Hepatic stellate cell (primary cell): ENCODE measurements around the gene CTNNA1.
"Not testable (repeated sequence)": the region's sequence is repeated elsewhere in the genome, so short reads cannot be mapped to it uniquely, and the experiment has no call there.

Source experiments
- DNase-seq: peaks from one replicate; pipeline ENCODE4 v3.0.0; 2011; ENCODE audit warnings: low spot score

CTNNA1 gene

GRCh38 chr5:138757061-138757776 is 4.0 kb downstream of the CTNNA1 start:
- DNase-seq: no peak

GRCh38 chr5:138760448-138761110 is 7.4 kb downstream of the CTNNA1 start:
- no peak for DNase-seq

GRCh38 chr5:138761115-138761514 is 7.9 kb downstream of the CTNNA1 start:
- not testable (repeated sequence) for DNase-seq

- DNase-seq: not testable (repeated sequence)
Observed at GRCh38 chr5:138761670-138762069, 8.4 kb downstream of the CTNNA1 start.

- no peak for DNase-seq
Observed at GRCh38 chr5:138762110-138762509, 8.9 kb downstream of the CTNNA1 start.

- no peak for DNase-seq
Observed at GRCh38 chr5:138763037-138763778, 10.0 kb downstream of the CTNNA1 start.

- no peak for DNase-seq
Observed at GRCh38 chr5:138770291-138770690, 17.1 kb downstream of the CTNNA1 start.

- no peak for DNase-seq
Observed at GRCh38 chr5:138770977-138771376, 17.8 kb downstream of the CTNNA1 start.

GRCh38 chr5:138772986-138773594 is 19.9 kb downstream of the CTNNA1 start:
- no peak for DNase-seq

- DNase-seq: not testable (repeated sequence)
Observed at GRCh38 chr5:138773624-138774023, 20.4 kb downstream of the CTNNA1 start.

- DNase-seq: no peak
Observed at GRCh38 chr5:138775034-138775433, 21.8 kb downstream of the CTNNA1 start.

- no peak for DNase-seq
Observed at GRCh38 chr5:138778234-138778633, 25.0 kb downstream of the CTNNA1 start.

- DNase-seq: no peak
Observed at GRCh38 chr5:138783976-138784375, 30.8 kb downstream of the CTNNA1 start.

- DNase-seq: no peak
Observed at GRCh38 chr5:138784590-138784989, 31.4 kb downstream of the CTNNA1 start.

- DNase-seq: peak; percentile 47
Observed at GRCh38 chr5:138789771-138790242, 36.6 kb downstream of the CTNNA1 start.

- DNase-seq: peak; percentile 18
Observed at GRCh38 chr5:138790684-138791083, 37.5 kb downstream of the CTNNA1 start.

- DNase-seq: no peak
Observed at GRCh38 chr5:138792195-138792790, 39.1 kb downstream of the CTNNA1 start.

- DNase-seq: no peak
Observed at GRCh38 chr5:138793575-138793974, 40.4 kb downstream of the CTNNA1 start.

- no peak for DNase-seq
Observed at GRCh38 chr5:138803285-138803684, 50.1 kb downstream of the CTNNA1 start.

GRCh38 chr5:138803935-138804334 is 50.7 kb downstream of the CTNNA1 start:
- DNase-seq: no peak

- no peak for DNase-seq
Observed at GRCh38 chr5:138805096-138805495, 51.9 kb downstream of the CTNNA1 start.

GRCh38 chr5:138807182-138807581 is 54.0 kb downstream of the CTNNA1 start:
- no peak for DNase-seq
